SK-N-SH treated with all-trans-retinoic acid at 6 μM for 48 hours (cell line): ENCODE results near the gene GALNT13.
A peak's percentile ranks its signal among the peaks of the same experiment; 100 is the strongest.

ENCODE experiments used
- ATAC-seq: fragments of 200-7000 bp; cut with Tn5 transposase; 3 replicates; pipeline ENCODE4 v1.9.1; 2020; ENCODE audit warnings: mild to moderate bottlenecking, moderate library complexity
- ARNTL ChIP-seq: fragments of 450-650 bp; formaldehyde crosslinking; IDR thresholded peaks from 2 replicates; pipeline ENCODE4 v1.5.0; 2020; ENCODE audit warnings: low read depth, mild to moderate bottlenecking, moderate library complexity, borderline replicate concordance
- BACH2 ChIP-seq: fragments of 250-450 bp; sonication (Bioruptor Pico); IDR thresholded peaks from 2 replicates; pipeline ENCODE4 v1.9.0; 2021; ENCODE audit warnings: mild to moderate bottlenecking, borderline replicate concordance
- CREB5 ChIP-seq: fragments of 250-450 bp; sonication (Bioruptor Pico); IDR thresholded peaks from 2 replicates; pipeline ENCODE4 v1.5.1; 2020; ENCODE audit warnings: low read depth, mild to moderate bottlenecking, moderate library complexity
- CSRNP3 ChIP-seq: fragments of 250-450 bp; sonication (Bioruptor Pico); IDR thresholded peaks from 2 replicates; pipeline ENCODE4 v1.5.1; 2021; ENCODE audit warnings: mild to moderate bottlenecking, moderate library complexity
- ESRRG ChIP-seq: fragments of 250-450 bp; sonication (Bioruptor Pico); IDR thresholded peaks from 2 replicates; pipeline ENCODE4 v1.6.1; 2021; ENCODE audit warnings: mild to moderate bottlenecking
- ISL1 ChIP-seq: fragments of 250-450 bp; sonication (Bioruptor Pico); IDR thresholded peaks from 2 replicates; pipeline ENCODE4 v2.1.2; 2022; ENCODE audit warnings: mild to moderate bottlenecking, moderate library complexity
- OSR1 ChIP-seq: fragments of 250-450 bp; sonication (Bioruptor Pico); IDR thresholded peaks from 2 replicates; pipeline ENCODE4 v1.8.0; 2022; ENCODE audit warnings: moderate library complexity, mild to moderate bottlenecking, inconsistent platforms
- SNAI2 ChIP-seq: fragments of 250-450 bp; sonication (Bioruptor Pico); IDR thresholded peaks from 2 replicates; pipeline ENCODE4 v1.5.0; 2020; ENCODE audit warnings: mild to moderate bottlenecking, moderate library complexity
- TCF4 ChIP-seq: fragments of 250-450 bp; sonication (Bioruptor Pico); IDR thresholded peaks from 2 replicates; pipeline ENCODE4 v1.8.0; 2021; ENCODE audit warnings: mild to moderate bottlenecking, moderate library complexity, borderline replicate concordance
- TOX ChIP-seq: fragments of 250-450 bp; sonication (Bioruptor Pico); IDR thresholded peaks from 2 replicates; pipeline ENCODE4 v1.8.0; 2021; ENCODE audit warnings: mild to moderate bottlenecking, moderate library complexity, borderline replicate concordance
- ZC3H10 ChIP-seq: fragments of 250-450 bp; sonication (Bioruptor Pico); IDR thresholded peaks from 2 replicates; pipeline ENCODE4 v1.5.1; 2021; ENCODE audit warnings: mild to moderate bottlenecking, moderate library complexity
- ZFP30 ChIP-seq: fragments of 450-650 bp; formaldehyde crosslinking; IDR thresholded peaks from 2 replicates; pipeline ENCODE4 v1.5.0; 2022; ENCODE audit warnings: mild to moderate bottlenecking, moderate library complexity
- ZNF565 ChIP-seq: fragments of 450-650 bp; formaldehyde crosslinking; conservative IDR thresholded peaks from 2 replicates; pipeline ENCODE4 v1.5.0; 2020; ENCODE audit warnings: low read depth, mild to moderate bottlenecking, moderate library complexity
- ZNF70 ChIP-seq: fragments of 450-650 bp; formaldehyde crosslinking; IDR thresholded peaks from 2 replicates; pipeline ENCODE4 v1.5.0; 2020; ENCODE audit warnings: mild to moderate bottlenecking, moderate library complexity
- ZNF8 ChIP-seq: fragments of 450-650 bp; formaldehyde crosslinking; IDR thresholded peaks from 2 replicates; pipeline ENCODE4 v1.5.0; 2020; ENCODE audit warnings: mild to moderate bottlenecking, moderate library complexity
- TF ChIP-seq, protein P1 (sequence below): fragments of 250-450 bp; sonication (Bioruptor Pico); IDR thresholded peaks from 2 replicates; pipeline ENCODE4 v1.5.0; 2020; ENCODE audit warnings: mild to moderate bottlenecking, moderate library complexity

Gene GALNT13

DNA sequence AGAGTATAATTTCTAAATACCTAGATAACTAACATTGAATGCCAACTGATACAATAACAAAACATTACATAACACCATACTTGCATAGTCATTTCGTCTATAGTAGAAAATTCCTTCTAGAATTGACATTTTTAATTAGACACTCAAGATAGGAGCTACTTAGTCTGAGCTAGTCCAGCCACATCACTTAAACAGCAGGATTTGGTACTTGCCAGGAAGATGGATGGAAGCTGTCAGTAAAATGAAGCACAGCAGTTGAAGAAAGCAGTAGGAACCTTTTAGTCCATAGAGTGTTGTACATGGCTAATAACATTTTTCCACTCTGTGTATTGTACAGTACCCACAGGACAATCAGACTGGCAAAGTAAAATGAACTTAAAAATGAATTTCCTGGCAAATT, 372.0 kb downstream of the GALNT13 start:
- ATAC-seq: no peak
- TF ChIP-seq, protein P1, sequence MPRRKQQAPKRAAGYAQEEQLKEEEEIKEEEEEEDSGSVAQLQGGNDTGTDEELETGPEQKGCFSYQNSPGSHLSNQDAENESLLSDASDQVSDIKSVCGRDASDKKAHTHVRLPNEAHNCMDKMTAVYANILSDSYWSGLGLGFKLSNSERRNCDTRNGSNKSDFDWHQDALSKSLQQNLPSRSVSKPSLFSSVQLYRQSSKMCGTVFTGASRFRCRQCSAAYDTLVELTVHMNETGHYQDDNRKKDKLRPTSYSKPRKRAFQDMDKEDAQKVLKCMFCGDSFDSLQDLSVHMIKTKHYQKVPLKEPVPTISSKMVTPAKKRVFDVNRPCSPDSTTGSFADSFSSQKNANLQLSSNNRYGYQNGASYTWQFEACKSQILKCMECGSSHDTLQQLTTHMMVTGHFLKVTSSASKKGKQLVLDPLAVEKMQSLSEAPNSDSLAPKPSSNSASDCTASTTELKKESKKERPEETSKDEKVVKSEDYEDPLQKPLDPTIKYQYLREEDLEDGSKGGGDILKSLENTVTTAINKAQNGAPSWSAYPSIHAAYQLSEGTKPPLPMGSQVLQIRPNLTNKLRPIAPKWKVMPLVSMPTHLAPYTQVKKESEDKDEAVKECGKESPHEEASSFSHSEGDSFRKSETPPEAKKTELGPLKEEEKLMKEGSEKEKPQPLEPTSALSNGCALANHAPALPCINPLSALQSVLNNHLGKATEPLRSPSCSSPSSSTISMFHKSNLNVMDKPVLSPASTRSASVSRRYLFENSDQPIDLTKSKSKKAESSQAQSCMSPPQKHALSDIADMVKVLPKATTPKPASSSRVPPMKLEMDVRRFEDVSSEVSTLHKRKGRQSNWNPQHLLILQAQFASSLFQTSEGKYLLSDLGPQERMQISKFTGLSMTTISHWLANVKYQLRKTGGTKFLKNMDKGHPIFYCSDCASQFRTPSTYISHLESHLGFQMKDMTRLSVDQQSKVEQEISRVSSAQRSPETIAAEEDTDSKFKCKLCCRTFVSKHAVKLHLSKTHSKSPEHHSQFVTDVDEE (CRISPR knock-in tag): peak; percentile 13; the same call in 1 of the 2 replicates
- TF ChIP-seq SNAI2 (CRISPR knock-in tag) (no peak), ESRRG (CRISPR knock-in tag) (no peak), ISL1 (CRISPR knock-in tag) (peak; percentile 86)

DNA sequence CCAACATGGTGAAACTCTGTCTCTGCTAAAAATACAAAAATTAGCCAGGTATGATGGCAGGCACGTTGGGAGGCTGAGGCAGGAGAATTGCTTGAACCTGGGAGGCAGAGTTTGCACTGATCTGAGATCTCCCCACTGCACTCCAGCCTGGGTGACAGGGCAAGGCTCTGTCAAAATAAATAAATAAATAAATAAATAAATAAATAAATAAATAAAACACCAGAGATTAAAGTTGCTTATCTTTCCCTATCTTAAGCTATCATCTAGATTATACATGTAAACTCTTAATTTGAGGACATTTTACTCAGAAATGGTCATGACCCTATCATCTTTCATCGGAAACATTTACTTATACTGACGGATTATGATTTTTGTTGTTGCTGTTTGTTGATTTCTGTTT, 373.2 kb downstream of the GALNT13 start:
- TF ChIP-seq BACH2 (CRISPR knock-in tag): no peak
- no peak for TF ChIP-seq ZNF565 (CRISPR knock-in tag)
- no peak for TF ChIP-seq ZC3H10 (CRISPR knock-in tag)
- no peak for TF ChIP-seq CREB5
- no peak for TF ChIP-seq ISL1 (CRISPR knock-in tag)
- no peak for TF ChIP-seq OSR1 (CRISPR knock-in tag)
- TF ChIP-seq TOX (CRISPR knock-in tag): no peak
- TF ChIP-seq CSRNP3: no peak
- no peak for TF ChIP-seq ZFP30 (CRISPR knock-in tag)
- ATAC-seq: no peak

DNA sequence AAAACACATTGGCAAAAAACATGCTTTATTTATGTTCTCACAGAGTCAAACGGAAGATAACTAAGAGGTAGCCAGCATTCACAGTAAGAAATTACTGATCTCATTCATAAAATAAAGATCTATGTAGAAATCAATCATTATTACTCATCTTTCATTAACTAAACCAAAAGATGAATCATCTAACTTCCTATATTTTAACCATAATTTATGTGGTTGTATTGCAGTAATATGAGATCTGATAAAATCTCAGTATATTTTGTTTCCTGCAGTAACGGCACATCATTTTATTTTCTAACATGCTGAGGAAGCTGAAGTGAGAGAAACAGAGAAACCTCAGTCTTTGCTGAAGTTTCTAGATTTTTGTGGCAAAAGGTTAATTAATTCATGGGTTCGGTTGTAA, 375.8 kb downstream of the GALNT13 start:
- ATAC-seq: no peak

GRCh38 chr2:154256136-154256535, 384.4 kb downstream of the GALNT13 start:
- TF ChIP-seq ZNF8 (CRISPR knock-in tag): no peak
- ATAC-seq: no peak

More for the DNA sequence above, 375.8 kb downstream of the GALNT13 start:
- TF ChIP-seq ZNF8 (CRISPR knock-in tag) (no peak), ISL1 (CRISPR knock-in tag) (peak; percentile 71)

DNA sequence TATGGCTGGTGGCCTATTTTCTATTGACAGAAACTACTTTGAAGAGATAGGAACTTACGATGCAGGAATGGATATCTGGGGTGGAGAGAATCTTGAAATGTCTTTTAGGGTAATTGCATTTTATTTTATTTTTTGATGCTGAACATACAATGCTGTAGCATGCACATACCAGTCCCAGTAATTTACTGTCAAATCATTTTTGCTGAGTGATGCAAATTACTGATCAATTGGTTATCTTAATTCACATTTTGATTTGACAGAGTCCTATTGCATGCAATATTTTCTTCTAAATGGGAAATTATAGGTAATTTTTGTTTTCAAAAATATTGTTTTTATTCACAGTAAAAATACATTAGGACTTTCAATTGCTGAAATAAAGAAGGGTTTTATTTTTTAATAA, 387.3 kb downstream of the GALNT13 start:
- no peak for ATAC-seq
- no peak for TF ChIP-seq OSR1 (CRISPR knock-in tag)
- TF ChIP-seq, protein P1 (CRISPR knock-in tag): no peak

DNA sequence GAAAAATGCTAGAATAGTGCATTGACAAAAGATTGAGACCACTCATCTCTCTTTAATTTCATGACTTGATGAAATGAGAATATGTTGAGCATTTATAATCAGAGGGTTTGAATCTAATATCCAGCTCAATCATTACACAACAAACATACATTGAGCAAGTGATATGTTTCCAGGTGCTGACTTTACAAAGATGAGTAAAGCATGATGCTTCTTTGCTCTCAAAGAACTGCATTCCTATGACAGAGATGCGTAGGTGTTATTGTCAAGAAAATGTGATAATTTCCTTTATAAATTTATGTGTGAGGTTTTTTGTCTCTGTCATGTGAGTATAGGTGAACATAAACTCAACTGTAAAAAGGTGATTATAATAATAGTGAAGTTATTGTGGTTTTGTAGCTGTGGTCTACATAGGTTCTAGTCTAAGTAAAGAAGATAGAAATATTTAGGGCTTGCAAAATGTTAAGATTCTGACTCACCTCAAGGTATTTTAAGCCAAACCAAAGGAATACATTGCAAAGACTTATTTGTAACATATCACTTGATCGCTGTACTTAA, 389.8 kb downstream of the GALNT13 start:
- no peak for ATAC-seq
- no peak for TF ChIP-seq TCF4
- TF ChIP-seq ZNF565 (CRISPR knock-in tag): no peak
- no peak for TF ChIP-seq ZNF70 (CRISPR knock-in tag)
- TF ChIP-seq, protein P1 (CRISPR knock-in tag): no peak
- TF ChIP-seq TOX (CRISPR knock-in tag): no peak
- TF ChIP-seq ZC3H10 (CRISPR knock-in tag): no peak
- no peak for TF ChIP-seq ARNTL (CRISPR knock-in tag)
- TF ChIP-seq BACH2 (CRISPR knock-in tag): no peak
- TF ChIP-seq CREB5: no peak
- no peak for TF ChIP-seq ZNF8 (CRISPR knock-in tag)
